Measurements from ENCODE around the gene CBFA2T2.

CBFA2T2 gene

GRCh38 chr20:33679758-33680485 is 190.0 kb downstream of the CBFA2T2 start:
- no peak for TF ChIP-seq CTCF (IDR thresholded peaks at IDR 0.05)

GRCh38 chr20:33680686-33681085 is 190.8 kb downstream of the CBFA2T2 start:
- TF ChIP-seq CTCF (IDR thresholded peaks at IDR 0.05): no peak

- TF ChIP-seq CTCF (IDR thresholded peaks at IDR 0.05): no peak
Observed at GRCh38 chr20:33681288-33681687, 191.4 kb downstream of the CBFA2T2 start.

GRCh38 chr20:33681728-33682353 is 191.9 kb downstream of the CBFA2T2 start:
- TF ChIP-seq CTCF (IDR thresholded peaks at IDR 0.05): no peak

- no peak for TF ChIP-seq CTCF (IDR thresholded peaks at IDR 0.05)
Observed at GRCh38 chr20:33684533-33685327, 194.8 kb downstream of the CBFA2T2 start.

- no peak for TF ChIP-seq CTCF (IDR thresholded peaks at IDR 0.05)
Observed at GRCh38 chr20:33685328-33686099, 195.6 kb downstream of the CBFA2T2 start.

All from LNCAP (cell line).